NCI-H1105 treated with DMSO at 0.1 percent for 48 hours (cell line): Measurements from ENCODE around the gene SESN3.
A peak's percentile ranks its signal among the peaks of the same experiment; 100 is the strongest.
"Not testable (repeated sequence)": the region's sequence is repeated elsewhere in the genome, so short reads cannot be mapped to it uniquely, and the experiment has no call there.

Experiments used
- DNase-seq: peaks from one replicate; lab custom pipeline; 2025; lab: John Stamatoyannopoulos, UW

The SESN3 gene

GRCh38 chr11:95218149-95218548 lies 12.9 kb downstream of the SESN3 start:
- DNase-seq: no peak

- no peak for DNase-seq
Measured at GRCh38 chr11:95212609-95213008, 18.4 kb downstream of the SESN3 start.

GRCh38 chr11:95209535-95209934 lies 21.5 kb downstream of the SESN3 start:
- not testable (repeated sequence) for DNase-seq

GRCh38 chr11:95200781-95201457 lies 30.1 kb downstream of the SESN3 start:
- no peak for DNase-seq

- no peak for DNase-seq
Measured at GRCh38 chr11:95195831-95196230, 35.2 kb downstream of the SESN3 start.

GRCh38 chr11:95193541-95193940 lies 37.5 kb downstream of the SESN3 start:
- no peak for DNase-seq

GRCh38 chr11:95192717-95193116 lies 38.3 kb downstream of the SESN3 start:
- no peak for DNase-seq

GRCh38 chr11:95187723-95188122 lies 43.3 kb downstream of the SESN3 start:
- DNase-seq: no peak

- DNase-seq: no peak
Measured at GRCh38 chr11:95182397-95182796, 48.6 kb downstream of the SESN3 start.

GRCh38 chr11:95175818-95176380 lies 55.1 kb downstream of the SESN3 start:
- DNase-seq: no peak

GRCh38 chr11:95170294-95170693 lies 60.7 kb downstream of the SESN3 start:
- no peak for DNase-seq

- no peak for DNase-seq
Measured at GRCh38 chr11:95166781-95167180, 64.2 kb downstream of the SESN3 start.

- no peak for DNase-seq
Measured at GRCh38 chr11:95165638-95166037, 65.4 kb downstream of the SESN3 start.

- DNase-seq: no peak
Measured at GRCh38 chr11:95163106-95163505, 67.9 kb downstream of the SESN3 start.

GRCh38 chr11:95161248-95161647 lies 69.8 kb downstream of the SESN3 start:
- no peak for DNase-seq

GRCh38 chr11:95157824-95158223 lies 73.2 kb downstream of the SESN3 start:
- DNase-seq: no peak

GRCh38 chr11:95156916-95157541 lies 74.0 kb downstream of the SESN3 start:
- peak; percentile 42 for DNase-seq

GRCh38 chr11:95156133-95156721 lies 74.8 kb downstream of the SESN3 start:
- DNase-seq: no peak

GRCh38 chr11:95155385-95155784 lies 75.6 kb downstream of the SESN3 start:
- no peak for DNase-seq

- DNase-seq: peak; percentile 52
Measured at GRCh38 chr11:95154514-95154913, 76.5 kb downstream of the SESN3 start.

GRCh38 chr11:95153857-95154246 lies 77.2 kb downstream of the SESN3 start:
- DNase-seq: no peak

GRCh38 chr11:95152876-95153856 lies 77.8 kb downstream of the SESN3 start:
- DNase-seq: no peak
